GM21367 (cell line): Measurements from ENCODE around the gene EFCAB11.

ENCODE experiments used
- ATAC-seq: cut with Tn5 transposase; IDR thresholded peaks from one replicate; pipeline ENCODE4 v1.9.1; 2021; ENCODE audit not compliant: unreplicated experiment

EFCAB11 gene

GRCh38 chr14:89775946-89776345 lies 178.6 kb downstream of the EFCAB11 start:
- ATAC-seq: no peak

GRCh38 chr14:89775151-89775550 lies 179.4 kb downstream of the EFCAB11 start:
- no peak for ATAC-seq

- ATAC-seq: peak; percentile 79
These were observed 180.8 kb downstream of the EFCAB11 start for GRCh38 chr14:89773644-89774316.

GRCh38 chr14:89773151-89773550 lies 181.4 kb downstream of the EFCAB11 start:
- ATAC-seq: peak; percentile 5

GRCh38 chr14:89771251-89771650 lies 183.3 kb downstream of the EFCAB11 start:
- ATAC-seq: no peak

GRCh38 chr14:89767861-89768268 lies 186.7 kb downstream of the EFCAB11 start:
- ATAC-seq: peak; percentile 71

GRCh38 chr14:89767131-89767530 lies 187.4 kb downstream of the EFCAB11 start:
- no peak for ATAC-seq

GRCh38 chr14:89765346-89765745 lies 189.2 kb downstream of the EFCAB11 start:
- ATAC-seq: no peak

GRCh38 chr14:89760086-89760485 lies 194.4 kb downstream of the EFCAB11 start:
- no peak for ATAC-seq

GRCh38 chr14:89757313-89757939 lies 197.1 kb downstream of the EFCAB11 start:
- ATAC-seq: no peak

GRCh38 chr14:89755816-89756215 lies 198.7 kb downstream of the EFCAB11 start:
- no peak for ATAC-seq

GRCh38 chr14:89753828-89754412 lies 200.6 kb downstream of the EFCAB11 start:
- no peak for ATAC-seq

GRCh38 chr14:89750908-89751392 lies 203.6 kb downstream of the EFCAB11 start:
- no peak for ATAC-seq

GRCh38 chr14:89750281-89750755 lies 204.2 kb downstream of the EFCAB11 start:
- no peak for ATAC-seq

GRCh38 chr14:89748004-89748403 lies 206.5 kb downstream of the EFCAB11 start:
- no peak for ATAC-seq

- no peak for ATAC-seq
These were observed 207.4 kb downstream of the EFCAB11 start for GRCh38 chr14:89747126-89747525.

GRCh38 chr14:89746654-89747053 lies 207.9 kb downstream of the EFCAB11 start:
- ATAC-seq: no peak

- no peak for ATAC-seq
These were observed 208.4 kb downstream of the EFCAB11 start for GRCh38 chr14:89746135-89746534.
